ENCODE data around the gene BOLA2B. TPM values are rescaled to one million over a fixed set of nuclear protein-coding genes. Genes with fewer than 3 reads are reported as not detected.

BOLA2B gene
- polyA plus RNA-seq, 4 donors = 55.8 to 614 (median 378) TPM

DNA sequence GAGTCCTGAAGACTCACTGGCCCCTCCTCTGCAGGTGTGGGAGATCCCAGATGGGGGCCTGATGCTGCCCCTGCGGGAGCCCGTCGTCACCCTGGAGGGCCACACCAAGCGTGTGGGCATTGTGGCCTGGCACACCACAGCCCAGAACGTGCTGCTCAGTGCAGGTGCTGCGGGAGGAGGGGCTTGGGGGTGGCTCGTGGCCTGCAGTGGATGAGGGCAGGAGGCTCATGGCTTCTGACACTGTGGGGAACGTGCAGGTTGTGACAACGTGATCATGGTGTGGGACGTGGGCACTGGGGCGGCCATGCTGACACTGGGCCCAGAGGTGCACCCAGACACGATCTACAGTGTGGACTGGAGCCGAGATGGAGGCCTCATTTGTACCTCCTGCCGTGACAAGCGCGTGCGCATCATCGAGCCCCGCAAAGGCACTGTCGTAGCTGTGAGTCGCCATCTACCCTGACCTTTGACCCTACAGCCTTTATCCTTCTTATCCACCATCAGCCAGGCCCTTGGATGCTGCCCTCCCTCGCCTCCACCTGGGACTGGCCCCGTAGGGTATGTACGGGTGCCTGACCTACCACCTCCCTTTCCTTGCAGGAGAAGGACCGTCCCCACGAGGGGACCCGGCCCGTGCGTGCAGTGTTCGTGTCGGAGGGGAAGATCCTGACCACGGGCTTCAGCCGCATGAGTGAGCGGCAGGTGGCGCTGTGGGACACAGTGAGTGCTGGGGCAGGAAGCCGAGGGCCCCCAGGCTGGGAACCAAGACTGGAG lies 6.5 kb downstream of the BOLA2B start:
- H3K4me3 ChIP-seq (ENCODE audit: low read depth in 1 of 3, low read length in 3 of 3) = peak overlapping the region in 1 of 3 donors; percentile 34

DNA sequence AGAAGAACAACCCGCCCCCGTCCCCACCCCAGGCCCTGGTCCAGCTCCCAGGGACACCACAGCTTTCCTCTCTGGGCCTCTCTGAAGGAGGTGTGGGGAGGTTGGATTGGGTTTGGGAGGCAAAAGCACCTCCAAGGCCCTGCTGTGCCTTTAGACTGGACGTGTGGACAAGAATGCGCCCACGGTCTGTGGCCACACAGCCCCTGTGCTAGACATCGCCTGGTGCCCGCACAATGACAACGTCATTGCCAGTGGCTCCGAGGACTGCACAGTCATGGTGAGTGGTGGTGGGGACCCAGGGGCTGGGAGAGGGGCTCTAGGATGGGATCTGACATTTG lies 7.1 kb downstream of the BOLA2B start:
- H3K9me3 ChIP-seq (ENCODE audit: control insufficient read depth in 2 of 2, insufficient read depth in 1 of 2, low read depth in 1 of 2, low read length in 1 of 2) = no peaks in the 10 kb centered on the region
- peak overlapping the region in 2 of 3 donors; percentile 71 to 87 for H3K27ac ChIP-seq (ENCODE audit: low read depth in 1 of 3, low read length in 2 of 3)
- WGBS, 3 donors = 67 to 77% (median 74%) methylated on average over 9 of the region's 9 CpGs
- peaks cover 0 to 8% (median 0%) of the 10 kb centered on the region in 3 donors for H3K27me3 ChIP-seq (ENCODE audit: control insufficient read depth in 3 of 3, insufficient read depth in 3 of 3, low read length in 3 of 3)
- DNase-seq (no peak), FAIRE-seq (no peak)
- H3K4me3 ChIP-seq (ENCODE audit: low read depth in 1 of 3, low read length in 3 of 3) = peak overlapping the region in 1 of 3 donors; percentile 34
- H3K36me3 ChIP-seq (ENCODE audit: control insufficient read depth in 3 of 3, insufficient read depth in 2 of 3, low read depth in 1 of 3, low read length in 3 of 3) = peaks cover 0 to 26% (median 0%) of the 10 kb centered on the region in 3 donors
- peaks cover 0 to 4% (median 0%) of the 10 kb centered on the region in 3 donors for H3K4me1 ChIP-seq (ENCODE audit: control insufficient read depth in 3 of 3, insufficient read depth in 2 of 3, low read depth in 1 of 3, low read length in 2 of 3)

More for the DNA sequence above, 6.5 kb downstream of the BOLA2B start:
- peaks cover 0 to 26% (median 0%) of the 10 kb centered on the region in 3 donors for H3K36me3 ChIP-seq (ENCODE audit: control insufficient read depth in 3 of 3, insufficient read depth in 2 of 3, low read depth in 1 of 3, low read length in 3 of 3)
- no peaks in the 10 kb centered on the region for H3K9me3 ChIP-seq (ENCODE audit: control insufficient read depth in 2 of 2, insufficient read depth in 1 of 2, low read depth in 1 of 2, low read length in 1 of 2)
- peaks cover 0 to 4% (median 0%) of the 10 kb centered on the region in 3 donors for H3K4me1 ChIP-seq (ENCODE audit: control insufficient read depth in 3 of 3, insufficient read depth in 2 of 3, low read depth in 1 of 3, low read length in 2 of 3)
- FAIRE-seq (no peak), DNase-seq (peak; percentile 74 to 79)
- H3K27ac ChIP-seq (ENCODE audit: low read depth in 1 of 3, low read length in 2 of 3) = peak overlapping the region in 2 of 3 donors; percentile 71 to 87
- 36 to 50% (median 37%) methylated on average over 34 to 36 of the region's 36 CpGs for WGBS, 3 donors
- H3K27me3 ChIP-seq (ENCODE audit: control insufficient read depth in 3 of 3, insufficient read depth in 3 of 3, low read length in 3 of 3) = peaks cover 0 to 8% (median 0%) of the 10 kb centered on the region in 3 donors

DNA sequence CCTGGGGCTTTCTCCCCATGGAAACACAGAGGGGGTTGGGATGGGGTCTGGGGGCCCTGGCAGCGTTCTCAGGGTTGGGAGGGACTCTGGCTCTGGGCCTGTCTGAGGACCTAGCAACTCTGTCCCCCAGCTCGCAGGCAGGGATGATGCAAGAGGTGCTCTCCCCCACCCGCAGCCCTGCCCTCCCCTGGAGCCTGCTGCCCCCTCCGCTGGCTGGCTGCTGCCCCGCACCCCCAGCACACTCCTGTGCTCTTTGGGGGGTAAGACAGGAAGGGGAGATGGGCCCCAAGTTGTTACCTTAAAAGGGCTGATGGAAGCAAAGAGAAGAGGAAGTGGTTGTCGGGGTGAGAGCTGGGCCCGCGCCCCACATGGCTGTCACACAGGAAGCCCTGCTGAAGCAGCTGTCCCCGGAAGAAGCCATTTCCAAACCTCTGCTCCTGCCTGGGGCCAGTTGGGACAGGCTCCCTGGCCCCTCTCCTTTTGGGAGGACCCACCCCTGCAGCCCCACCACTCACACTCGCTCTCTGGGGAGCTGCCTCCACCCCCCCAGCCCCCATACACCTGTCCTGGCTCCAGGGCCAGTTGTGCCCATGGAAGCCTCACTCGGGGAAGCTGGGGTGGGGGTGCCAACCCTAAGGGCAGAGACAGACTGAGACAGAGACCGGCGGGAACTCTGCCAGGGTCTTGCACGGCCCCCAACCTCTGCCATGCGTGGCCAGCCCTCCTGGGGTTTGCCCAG lies 7.6 kb downstream of the BOLA2B start:
- Histone ChIP-seq H3K4me1 (ENCODE audit: control insufficient read depth in 3 of 3, insufficient read depth in 2 of 3, low read depth in 1 of 3, low read length in 2 of 3) (peaks cover 0 to 4% (median 0%) of the 10 kb centered on the region in 3 donors), H3K27ac (ENCODE audit: low read depth in 1 of 3, low read length in 2 of 3) (peak overlapping the region in 2 of 3 donors; percentile 71 to 87), H3K4me3 (ENCODE audit: low read depth in 1 of 3, low read length in 3 of 3) (peak overlapping the region in 2 of 3 donors; percentile 55 to 59), H3K36me3 (ENCODE audit: control insufficient read depth in 3 of 3, insufficient read depth in 2 of 3, low read depth in 1 of 3, low read length in 3 of 3) (peaks cover 0 to 26% (median 0%) of the 10 kb centered on the region in 3 donors), H3K27me3 (ENCODE audit: control insufficient read depth in 3 of 3, insufficient read depth in 3 of 3, low read length in 3 of 3) (peaks cover 0 to 8% (median 0%) of the 10 kb centered on the region in 3 donors), H3K9me3 (ENCODE audit: control insufficient read depth in 2 of 2, insufficient read depth in 1 of 2, low read depth in 1 of 2, low read length in 1 of 2) (no peaks in the 10 kb centered on the region)
- FAIRE-seq (no peak), DNase-seq (peak in 1 of 2 donors; percentile 72)
- WGBS, 3 donors = 64 to 80% (median 65%) methylated on average over 11 to 15 of the region's 15 CpGs

DNA sequence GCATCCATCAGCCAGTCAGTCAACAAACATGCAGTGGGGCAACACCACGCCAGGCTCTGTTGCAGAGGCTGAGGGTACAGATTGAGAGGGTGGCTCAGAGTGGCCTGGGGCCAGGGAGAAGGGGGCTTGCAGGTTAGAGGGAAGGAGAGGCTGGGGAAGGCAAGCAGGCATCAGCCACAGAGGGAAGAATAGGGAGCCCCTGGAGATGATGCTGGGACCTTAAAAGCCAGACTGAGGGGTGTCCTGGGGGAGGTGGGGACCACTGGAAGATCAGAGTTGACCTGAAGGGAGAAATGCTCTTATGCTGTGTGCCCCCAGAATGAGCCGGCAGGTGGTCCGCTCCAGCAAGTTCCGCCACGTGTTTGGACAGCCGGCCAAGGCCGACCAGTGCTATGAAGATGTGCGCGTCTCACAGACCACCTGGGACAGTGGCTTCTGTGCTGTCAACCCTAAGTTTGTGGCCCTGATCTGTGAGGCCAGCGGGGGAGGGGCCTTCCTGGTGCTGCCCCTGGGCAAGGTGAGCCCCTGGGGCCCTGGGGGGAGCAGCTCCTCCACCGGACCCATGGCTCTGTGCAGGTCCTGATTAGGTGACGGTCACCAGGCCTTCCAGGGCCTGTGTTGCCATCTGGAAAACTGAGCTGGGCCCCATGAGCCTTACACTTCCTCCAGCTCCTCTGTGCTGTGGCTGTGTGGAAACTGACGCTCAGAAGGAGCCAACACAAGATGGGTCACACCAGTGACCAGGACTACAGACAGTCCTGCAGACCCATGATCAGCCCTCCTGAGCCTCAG lies 8.4 kb downstream of the BOLA2B start:
- Histone ChIP-seq H3K27ac (ENCODE audit: low read depth in 1 of 3, low read length in 2 of 3) (peak overlapping the region in 2 of 3 donors; percentile 53 to 87), H3K36me3 (ENCODE audit: control insufficient read depth in 3 of 3, insufficient read depth in 2 of 3, low read depth in 1 of 3, low read length in 3 of 3) (peaks cover 0 to 26% (median 0%) of the 10 kb centered on the region in 3 donors), H3K4me1 (ENCODE audit: control insufficient read depth in 3 of 3, insufficient read depth in 2 of 3, low read depth in 1 of 3, low read length in 2 of 3) (peaks cover 0 to 4% (median 0%) of the 10 kb centered on the region in 3 donors), H3K27me3 (ENCODE audit: control insufficient read depth in 3 of 3, insufficient read depth in 3 of 3, low read length in 3 of 3) (peaks cover 0 to 8% (median 0%) of the 10 kb centered on the region in 3 donors), H3K9me3 (ENCODE audit: control insufficient read depth in 2 of 2, insufficient read depth in 1 of 2, low read depth in 1 of 2, low read length in 1 of 2) (no peaks in the 10 kb centered on the region), H3K4me3 (ENCODE audit: low read depth in 1 of 3, low read length in 3 of 3) (peak overlapping the region; percentile 55 to 59 (median 57))
- WGBS, 3 donors = 68 to 91% (median 71%) methylated on average over 13 of the region's 13 CpGs
- DNase-seq = no peak
- no peak for FAIRE-seq

DNA sequence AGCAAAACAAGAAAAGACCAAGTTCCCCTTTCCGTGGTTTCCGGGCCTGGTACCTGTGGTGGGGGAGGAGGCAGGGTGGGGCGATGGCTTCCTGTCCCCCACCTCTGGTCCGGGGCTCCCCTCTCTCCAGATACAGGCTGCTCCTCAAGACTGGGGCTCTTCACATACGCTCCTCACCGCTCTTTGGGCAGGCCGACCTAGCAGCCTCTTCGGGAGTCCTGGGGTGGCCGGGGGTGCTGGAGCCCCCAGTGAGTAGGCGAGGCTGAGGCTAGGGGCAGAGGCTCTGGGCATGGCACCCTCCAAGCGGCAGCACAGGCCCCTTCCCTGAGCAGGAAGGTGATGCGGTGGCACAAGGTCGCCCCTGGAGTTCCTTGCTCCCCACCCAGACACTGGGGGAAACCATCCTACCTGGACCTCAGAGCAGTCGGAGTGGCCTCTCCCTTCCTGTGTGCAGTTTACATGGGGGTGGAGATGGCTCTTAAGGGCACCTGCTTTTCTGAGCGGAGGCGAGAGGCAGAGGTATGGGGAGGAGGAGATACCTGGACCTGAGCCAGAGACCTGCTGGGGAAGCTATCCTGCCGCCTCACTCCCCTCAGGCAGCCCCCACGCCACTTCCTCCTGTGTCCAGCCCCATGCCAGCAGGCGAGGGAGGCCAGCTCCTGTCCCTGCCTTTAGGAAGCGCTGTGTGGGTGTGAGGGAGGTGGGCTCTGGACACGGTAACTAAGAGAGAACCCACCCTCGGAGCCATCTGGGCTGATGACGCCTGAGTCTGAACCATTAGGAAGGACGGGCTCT lies 9.2 kb downstream of the BOLA2B start:
- FAIRE-seq = no peak

DNA sequence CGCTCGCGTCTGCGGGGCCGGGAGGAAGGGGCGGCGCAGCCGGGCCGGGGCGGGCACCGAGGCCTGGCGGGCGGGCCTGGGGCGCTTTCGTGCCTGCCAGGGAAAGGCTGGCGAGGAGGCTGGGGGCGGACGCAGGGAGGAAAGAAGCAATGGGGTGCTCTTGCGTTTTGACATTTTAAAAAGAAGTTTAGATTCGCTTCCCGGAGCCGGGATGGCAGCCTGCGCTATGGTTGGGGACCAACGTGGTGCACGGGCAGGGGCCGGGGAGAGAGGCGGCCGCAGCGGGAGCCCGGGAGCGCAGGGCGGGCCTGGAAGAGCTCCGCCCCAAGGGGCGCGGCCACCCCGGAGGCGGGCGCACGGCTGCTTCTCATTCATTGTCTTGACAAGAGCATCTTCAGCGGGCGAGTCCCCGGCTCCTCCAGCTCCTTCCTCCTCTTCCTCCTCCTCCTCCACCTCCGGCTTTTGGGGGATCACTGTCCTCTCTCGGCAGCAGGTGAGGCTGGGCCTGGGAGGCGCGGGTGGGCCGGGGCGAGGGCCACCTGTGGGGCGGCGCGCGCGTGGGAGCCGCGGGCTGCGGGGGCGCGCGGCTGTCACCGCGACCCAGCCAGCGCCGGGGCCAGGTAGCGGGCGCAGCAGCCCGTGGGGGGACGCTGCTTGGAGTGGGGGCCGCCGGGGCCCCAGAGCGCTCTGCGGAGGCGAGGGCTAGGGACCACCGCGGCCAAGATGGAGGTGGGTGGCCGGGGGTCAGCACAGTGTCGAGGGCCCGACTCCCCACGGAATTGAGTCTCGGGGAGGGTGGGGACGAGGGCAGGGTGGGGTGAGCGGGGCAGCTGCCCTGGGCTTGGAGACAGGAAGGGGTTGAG lies 10.0 kb downstream of the BOLA2B start, which contains the start of gene CORO1A:
CORO1A (plus strand) TSS at position 370 of the 863 bp plus-strand sequence. CDS start 1,608 bp downstream, outside the sequence.
- 1 to 3% (median 1%) methylated on average over 42 to 81 of the region's 81 CpGs for WGBS, 3 donors
- DNase-seq = peak; percentile 81 to 91
- H3K4me1 ChIP-seq (ENCODE audit: control insufficient read depth in 3 of 3, insufficient read depth in 2 of 3, low read depth in 1 of 3, low read length in 2 of 3) = peaks cover 0 to 12% (median 0%) of the 10 kb centered on the region in 3 donors
- H3K4me3 ChIP-seq (ENCODE audit: low read depth in 1 of 3, low read length in 3 of 3) = peak within 1 kb of the TSS; percentile 57 to 73 (median 61)
- no peaks in the 10 kb centered on the region for H3K9me3 ChIP-seq (ENCODE audit: control insufficient read depth in 2 of 2, insufficient read depth in 1 of 2, low read depth in 1 of 2, low read length in 1 of 2)
- H3K27ac ChIP-seq (ENCODE audit: low read depth in 1 of 3, low read length in 2 of 3) = peak within 1 kb of the TSS; percentile 23 to 87 (median 53)
- peaks cover 0 to 26% (median 0%) of the 10 kb centered on the region in 3 donors for H3K36me3 ChIP-seq (ENCODE audit: control insufficient read depth in 3 of 3, insufficient read depth in 2 of 3, low read depth in 1 of 3, low read length in 3 of 3)
- no peak for FAIRE-seq
- H3K27me3 ChIP-seq (ENCODE audit: control insufficient read depth in 3 of 3, insufficient read depth in 3 of 3, low read length in 3 of 3) = peaks cover 0 to 8% (median 0%) of the 10 kb centered on the region in 3 donors

More for the DNA sequence above, 9.2 kb downstream of the BOLA2B start:
- Histone ChIP-seq H3K27ac (ENCODE audit: low read depth in 1 of 3, low read length in 2 of 3) (peak overlapping the region in 2 of 3 donors; percentile 53 to 87), H3K4me3 (ENCODE audit: low read depth in 1 of 3, low read length in 3 of 3) (peak overlapping the region; percentile 57 to 73 (median 61)), H3K27me3 (ENCODE audit: control insufficient read depth in 3 of 3, insufficient read depth in 3 of 3, low read length in 3 of 3) (peaks cover 0 to 8% (median 0%) of the 10 kb centered on the region in 3 donors), H3K9me3 (ENCODE audit: control insufficient read depth in 2 of 2, insufficient read depth in 1 of 2, low read depth in 1 of 2, low read length in 1 of 2) (no peaks in the 10 kb centered on the region), H3K4me1 (ENCODE audit: control insufficient read depth in 3 of 3, insufficient read depth in 2 of 3, low read depth in 1 of 3, low read length in 2 of 3) (peaks cover 0 to 4% (median 0%) of the 10 kb centered on the region in 3 donors), H3K36me3 (ENCODE audit: control insufficient read depth in 3 of 3, insufficient read depth in 2 of 3, low read depth in 1 of 3, low read length in 3 of 3) (peaks cover 0 to 26% (median 0%) of the 10 kb centered on the region in 3 donors)
- peak in 1 of 2 donors; percentile 71 for DNase-seq
- 26 to 37% (median 34%) methylated on average over 19 to 24 of the region's 24 CpGs for WGBS, 3 donors

DNA sequence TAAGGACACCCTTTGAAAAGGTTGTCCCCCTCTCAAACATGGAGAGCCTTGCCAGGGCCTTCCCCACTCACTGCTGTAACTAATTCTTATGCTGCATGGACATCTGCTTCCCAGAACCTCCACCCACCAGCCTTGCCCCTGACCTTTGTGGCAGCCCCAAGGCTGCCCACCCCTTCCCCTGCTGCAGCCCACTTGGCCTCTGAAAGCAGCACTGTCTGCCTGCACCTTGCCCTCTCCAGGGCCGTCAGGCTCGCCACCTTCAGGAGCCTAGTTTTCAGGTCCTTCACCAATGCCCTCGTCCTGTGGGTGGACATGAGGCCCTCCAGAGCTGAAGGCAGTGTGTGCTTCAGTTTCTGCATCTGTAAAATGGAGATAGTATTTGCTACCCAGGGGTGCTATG lies 12.7 kb downstream of the BOLA2B start:
- Histone ChIP-seq H3K4me1 (ENCODE audit: control insufficient read depth in 3 of 3, insufficient read depth in 2 of 3, low read depth in 1 of 3, low read length in 2 of 3) (peaks cover 0 to 12% (median 0%) of the 10 kb centered on the region in 3 donors), H3K27ac (ENCODE audit: low read depth in 1 of 3, low read length in 2 of 3) (no peak overlapping the region), H3K4me3 (ENCODE audit: low read depth in 1 of 3, low read length in 3 of 3) (no peak overlapping the region), H3K36me3 (ENCODE audit: control insufficient read depth in 3 of 3, insufficient read depth in 2 of 3, low read depth in 1 of 3, low read length in 3 of 3) (peaks cover 0 to 2% (median 0%) of the 10 kb centered on the region in 3 donors), H3K27me3 (ENCODE audit: control insufficient read depth in 3 of 3, insufficient read depth in 3 of 3, low read length in 3 of 3) (peaks cover 0 to 8% (median 0%) of the 10 kb centered on the region in 3 donors), H3K9me3 (ENCODE audit: control insufficient read depth in 2 of 2, insufficient read depth in 1 of 2, low read depth in 1 of 2, low read length in 1 of 2) (no peaks in the 10 kb centered on the region)
- 46 to 68% (median 64%) methylated on average over 3 of the region's 3 CpGs for WGBS, 3 donors
- DNase-seq (no peak), FAIRE-seq (no peak)
